ENCODE data around the gene DMRTA1.
"Not testable (repeated sequence)": the region's sequence is repeated elsewhere in the genome, so short reads cannot be mapped to it uniquely, and the experiment has no call there.

DMRTA1 gene

GRCh38 chr9:22457448-22457847 lies 10.8 kb downstream of the DMRTA1 start:
- no peak for DNase-seq (ENCODE audit: low read depth in 1 of 2, low spot score in 1 of 2)

GRCh38 chr9:22463205-22463604 lies 16.6 kb downstream of the DMRTA1 start:
- DNase-seq (ENCODE audit: low read depth in 1 of 2, low spot score in 1 of 2), result no peak

GRCh38 chr9:22469928-22470544 lies 23.4 kb downstream of the DMRTA1 start:
- DNase-seq (ENCODE audit: low read depth in 1 of 2, low spot score in 1 of 2), result no peak

- DNase-seq (ENCODE audit: low read depth in 1 of 2, low spot score in 1 of 2), result no peak
Measured at GRCh38 chr9:22481566-22481965, 34.9 kb downstream of the DMRTA1 start.

- no peak for DNase-seq (ENCODE audit: low read depth in 1 of 2, low spot score in 1 of 2)
Measured at GRCh38 chr9:22483528-22484070, 37.0 kb downstream of the DMRTA1 start.

- not testable (repeated sequence) for DNase-seq (ENCODE audit: low read depth in 1 of 2, low spot score in 1 of 2)
Measured at GRCh38 chr9:22496197-22496596, 49.6 kb downstream of the DMRTA1 start.
